Measurements from ENCODE around the gene P4HA3.

Gene P4HA3

GRCh38 chr11:74307434-74307833 is 4.0 kb downstream of the P4HA3 start:
- no peak overlapping the region for H2AFZ ChIP-seq (ENCODE audit: low read depth, low read length)

GRCh38 chr11:74306435-74307175 is 4.8 kb downstream of the P4HA3 start:
- H3K79me2 ChIP-seq (ENCODE audit: low read length) = no peaks in the 10 kb centered on the region
- no peak overlapping the region for H3K9ac ChIP-seq (ENCODE audit: low read length)
- no peaks in the 10 kb centered on the region for H3K9me3 ChIP-seq (ENCODE audit: insufficient read depth, low read length)
- H3K4me1 ChIP-seq (ENCODE audit: low read length) = no peaks in the 10 kb centered on the region
- H2AFZ ChIP-seq (ENCODE audit: low read depth, low read length) = no peak overlapping the region
- H3K36me3 ChIP-seq (replicated peaks; ENCODE audit: low read depth, low read length) = no peaks in the 10 kb centered on the region
- TF ChIP-seq CTCF (IDR thresholded peaks at IDR 0.05; ENCODE audit: low read depth, low read length) (no peak), EZH2phosphoT487 (IDR thresholded peaks at IDR 0.05; ENCODE audit: low read depth) (no peak)
- no peaks in the 10 kb centered on the region for H4K20me1 ChIP-seq (ENCODE audit: insufficient read depth, low read length)
- peaks cover 14% of the 10 kb centered on the region for H3K27me3 ChIP-seq (ENCODE audit: low read depth, low read length)
- H3K27ac ChIP-seq (ENCODE audit: low read length) = no peak overlapping the region
- H3K4me3 ChIP-seq (ENCODE audit: low read length) = no peak overlapping the region
- no peak overlapping the region for H3K4me2 ChIP-seq (ENCODE audit: low read length)

More at GRCh38 chr11:74307434-74307833, 4.0 kb downstream of the P4HA3 start:
- Histone ChIP-seq H3K79me2 (ENCODE audit: low read length) (no peaks in the 10 kb centered on the region), H3K9me3 (ENCODE audit: insufficient read depth, low read length) (no peaks in the 10 kb centered on the region), H3K27me3 (ENCODE audit: low read depth, low read length) (peaks cover 14% of the 10 kb centered on the region), H3K36me3 (replicated peaks; ENCODE audit: low read depth, low read length) (no peaks in the 10 kb centered on the region), H3K27ac (ENCODE audit: low read length) (no peak overlapping the region), H3K4me3 (ENCODE audit: low read length) (no peak overlapping the region), H3K4me2 (ENCODE audit: low read length) (no peak overlapping the region), H4K20me1 (ENCODE audit: insufficient read depth, low read length) (no peaks in the 10 kb centered on the region), H3K4me1 (ENCODE audit: low read length) (no peaks in the 10 kb centered on the region), H3K9ac (ENCODE audit: low read length) (no peak overlapping the region)
- no peak for TF ChIP-seq EZH2phosphoT487 (IDR thresholded peaks at IDR 0.05; ENCODE audit: low read depth)

GRCh38 chr11:74299015-74299414 is 12.4 kb downstream of the P4HA3 start:
- no peak overlapping the region for H2AFZ ChIP-seq (ENCODE audit: low read depth, low read length)
- no peak overlapping the region for H3K4me3 ChIP-seq (ENCODE audit: low read length)
- H3K9ac ChIP-seq (ENCODE audit: low read length) = no peak overlapping the region
- H4K20me1 ChIP-seq (ENCODE audit: insufficient read depth, low read length) = no peaks in the 10 kb centered on the region
- H3K4me2 ChIP-seq (ENCODE audit: low read length) = no peak overlapping the region
- H3K27me3 ChIP-seq (ENCODE audit: low read depth, low read length) = peaks cover under 1% of the 10 kb centered on the region; the same call in 1 of the 2 replicates
- TF ChIP-seq EZH2phosphoT487 (IDR thresholded peaks at IDR 0.05; ENCODE audit: low read depth) (no peak), CTCF (IDR thresholded peaks at IDR 0.05; ENCODE audit: low read depth, low read length) (no peak)
- no peaks in the 10 kb centered on the region for H3K9me3 ChIP-seq (ENCODE audit: insufficient read depth, low read length)
- no peaks in the 10 kb centered on the region for H3K79me2 ChIP-seq (ENCODE audit: low read length)
- H3K27ac ChIP-seq (ENCODE audit: low read length) = no peak overlapping the region
- no peaks in the 10 kb centered on the region for H3K4me1 ChIP-seq (ENCODE audit: low read length)
- no peaks in the 10 kb centered on the region for H3K36me3 ChIP-seq (replicated peaks; ENCODE audit: low read depth, low read length)

GRCh38 chr11:74297484-74297883 is 14.0 kb downstream of the P4HA3 start:
- TF ChIP-seq EZH2phosphoT487 (IDR thresholded peaks at IDR 0.05; ENCODE audit: low read depth) = no peak
- TF ChIP-seq CTCF (IDR thresholded peaks at IDR 0.05; ENCODE audit: low read depth, low read length) = no peak
- no peaks in the 10 kb centered on the region for H3K27me3 ChIP-seq (ENCODE audit: low read depth, low read length)
- no peak overlapping the region for H3K27ac ChIP-seq (ENCODE audit: low read length)
- no peaks in the 10 kb centered on the region for H3K4me1 ChIP-seq (ENCODE audit: low read length)
- H3K9me3 ChIP-seq (ENCODE audit: insufficient read depth, low read length) = no peaks in the 10 kb centered on the region
- H3K4me2 ChIP-seq (ENCODE audit: low read length) = no peak overlapping the region
- H3K4me3 ChIP-seq (ENCODE audit: low read length) = no peak overlapping the region
- no peaks in the 10 kb centered on the region for H3K36me3 ChIP-seq (replicated peaks; ENCODE audit: low read depth, low read length)
- no peak overlapping the region for H3K9ac ChIP-seq (ENCODE audit: low read length)
- no peaks in the 10 kb centered on the region for H3K79me2 ChIP-seq (ENCODE audit: low read length)
- no peaks in the 10 kb centered on the region for H4K20me1 ChIP-seq (ENCODE audit: insufficient read depth, low read length)
- H2AFZ ChIP-seq (ENCODE audit: low read depth, low read length) = no peak overlapping the region

All from OCI-LY3 (cell line).